ENCODE results near the gene FADS2. TPM values are rescaled to one million over a fixed set of nuclear protein-coding genes. Genes with fewer than 3 reads are reported as not detected.

Gene FADS2
- total and polyA plus RNA-seq, 2 of the 13 experiments (the other 11 are each of a cell fraction or from before 2014, with no cell fraction given), result 90.1 to 124 TPM

- TF ChIP-seq ATF2 (CRISPR knock-in tag; IDR thresholded peaks at IDR 0.05) (no peak), FOXO1 (CRISPR knock-in tag; IDR thresholded peaks at IDR 0.05) (no peak), DDIT3 (CRISPR knock-in tag; IDR thresholded peaks at IDR 0.05) (no peak), ZSCAN22 (CRISPR knock-in tag; IDR thresholded peaks at IDR 0.05) (no peak), ZBTB44 (CRISPR knock-in tag; IDR thresholded peaks at IDR 0.05) (no peak), ZNF772 (CRISPR knock-in tag; IDR thresholded peaks at IDR 0.05) (0 out of 2 replicates have a peak, but pooled peaks have one; percentile 6), KLF6 (CRISPR knock-in tag; IDR thresholded peaks at IDR 0.05) (no peak), ASH2L (IDR thresholded peaks at IDR 0.05; ENCODE audit: insufficient read length, low read depth, low read length) (no peak), NCOA2 (CRISPR knock-in tag; IDR thresholded peaks at IDR 0.05) (0 out of 2 replicates have a peak, but pooled peaks have one; percentile 26), MYNN (CRISPR knock-in tag; IDR thresholded peaks at IDR 0.05; ENCODE audit: low read depth) (no peak), ZNF496 (CRISPR knock-in tag; IDR thresholded peaks at IDR 0.05; ENCODE audit: insufficient replicate concordance) (no peak), NCOA5 (CRISPR knock-in tag; IDR thresholded peaks at IDR 0.05) (no peak), ZNF670 (CRISPR knock-in tag; IDR thresholded peaks at IDR 0.05; ENCODE audit: borderline replicate concordance) (no peak), MEF2D (CRISPR knock-in tag; IDR thresholded peaks at IDR 0.05) (no peak), FOXC1 (CRISPR knock-in tag; IDR thresholded peaks at IDR 0.05; ENCODE audit: borderline replicate concordance) (no peak), GATAD2A (CRISPR knock-in tag; IDR thresholded peaks at IDR 0.05) (no peak), ZBTB3 (CRISPR knock-in tag; IDR thresholded peaks at IDR 0.05; ENCODE audit: borderline replicate concordance, low read depth) (no peak), NFE2L1 (CRISPR knock-in tag; IDR thresholded peaks at IDR 0.05; ENCODE audit: borderline replicate concordance) (no peak), CSRNP2 (CRISPR knock-in tag; conservative IDR thresholded peaks at IDR 0.05; ENCODE audit: low read depth) (no peak), ZNF891 (CRISPR knock-in tag; IDR thresholded peaks at IDR 0.05) (0 out of 2 replicates have a peak, but pooled peaks have one; percentile 90), ZNF598 (CRISPR knock-in tag; IDR thresholded peaks at IDR 0.05; ENCODE audit: borderline replicate concordance) (0 out of 2 replicates have a peak, but pooled peaks have one; percentile 7), TMF1 (CRISPR knock-in tag; IDR thresholded peaks at IDR 0.05; ENCODE audit: low read depth) (0 out of 2 replicates have a peak, but pooled peaks have one; percentile 22), ZNF720 (CRISPR knock-in tag; IDR thresholded peaks at IDR 0.05) (no peak), SUZ12 (IDR thresholded peaks at IDR 0.05; ENCODE audit: low read depth, low read length) (no peak), MBNL3 (CRISPR knock-in tag; conservative IDR thresholded peaks at IDR 0.05) (no peak), ZBTB39 (CRISPR knock-in tag; IDR thresholded peaks at IDR 0.05) (no peak), NFYB (CRISPR knock-in tag; IDR thresholded peaks at IDR 0.05) (no peak)
These were observed 204 bp downstream of the FADS2 start (continued) for GRCh38 chr11:61828379-61828628.

All from HepG2 (cell line).